MCF 10A (cell line): Measurements from ENCODE around the gene PLEK. TPM values are rescaled to one million over a fixed set of nuclear protein-coding genes. Genes with fewer than 3 reads are reported as not detected.

ENCODE experiments used
- BruUV-seq: library from RNA; stranded (reverse); fragments of 400-500 nt; replicated peaks from 2 replicates; lab custom pipeline; 2021; lab: Mats Ljungman, UMichigan
- CTCF ChIA-PET: fragments of 300-600 bp; sonication (Branson Sonifier 250); formaldehyde crosslinking; extraction: SDS; loops from one replicate; lab custom pipeline; 2021; ENCODE audit warnings: antibody characterized with exemption, inconsistent platforms; lab: Yijun Ruan, JAX
- POLR2A ChIA-PET: fragments of 300-600, 350-650 bp; sonication (Branson Sonifier 250); formaldehyde crosslinking; extraction: SDS; loops from one replicate; lab custom pipeline; 2020; ENCODE audit warnings: antibody characterized with exemption, inconsistent platforms; lab: Yijun Ruan, JAX
- DNase-seq: peaks from one replicate; pipeline ENCODE4 v3.0.0-alpha.2; 2018; ENCODE audit not compliant: unreplicated experiment
- H3K27ac Mint-ChIP-seq: one replicate; pipeline ENCODE4 v1.8.0; 2022; ENCODE audit warnings: mild to moderate bottlenecking, low read depth, mixed read lengths; ENCODE audit not compliant: unreplicated experiment
- H3K27me3 Mint-ChIP-seq: one replicate; pipeline ENCODE4 v1.8.0; 2022; ENCODE audit warnings: mixed read lengths; ENCODE audit not compliant: insufficient read depth, unreplicated experiment
- H3K36me3 Mint-ChIP-seq: one replicate; pipeline ENCODE4 v1.8.0; 2022; ENCODE audit warnings: mild to moderate bottlenecking, moderate library complexity, mixed read lengths; ENCODE audit not compliant: insufficient read depth, unreplicated experiment
- H3K4me1 Mint-ChIP-seq: one replicate; pipeline ENCODE4 v1.8.0; 2022; ENCODE audit warnings: mixed read lengths; ENCODE audit not compliant: insufficient read depth, unreplicated experiment
- H3K4me3 Mint-ChIP-seq: one replicate; pipeline ENCODE4 v1.8.0; 2022; ENCODE audit warnings: mild to moderate bottlenecking, moderate library complexity, mixed read lengths; ENCODE audit not compliant: unreplicated experiment
- H3K9me3 Mint-ChIP-seq: one replicate; pipeline ENCODE4 v1.8.0; 2022; ENCODE audit warnings: mixed read lengths; ENCODE audit not compliant: unreplicated experiment
- CTCF ChIP-seq: fragments of 200-600 bp; IDR thresholded peaks from one replicate; pipeline ENCODE4 v1.8.0; 2022; ENCODE audit warnings: antibody characterized with exemption, mild to moderate bottlenecking; ENCODE audit not compliant: unreplicated experiment
- intact Hi-C: fragments of 100-400 bp; cut with micrococcal nuclease; formaldehyde crosslinking; loops from 2 replicates; pipeline ENCODE4 v1.14.1; 2022
- total RNA-seq: library from RNA; stranded (reverse); gene quantifications from 2 replicates; pipeline ENCODE4 v1.2.3, GENCODE V29; 2022

PLEK gene
- total RNA-seq, 1 experiment from 2014 or later, result not detected

GRCh38 chr2:68413466-68413865 is 48.4 kb downstream of the PLEK start:
- Mint-ChIP-seq H3K27me3 (peaks cover 4% of the 10 kb centered on the region), H3K4me1 (no peaks in the 10 kb centered on the region), H3K36me3 (no peaks in the 10 kb centered on the region), H3K27ac (no peak overlapping the region), H3K9me3 (peaks cover 1% of the 10 kb centered on the region), H3K4me3 (no peak overlapping the region)
- POLR2A ChIA-PET, result no interaction called here
- CTCF ChIA-PET, result interaction anchor here (1.0 kb wide), 1 partner anchor 10 kb away, joined by 4 read pairs; no protein-coding TSS in a partner anchor
- BruUV-seq, result no TSS peak
- intact Hi-C loops, result no loop called here
- TF ChIP-seq CTCF, result no peak
- no peak for DNase-seq

DNA sequence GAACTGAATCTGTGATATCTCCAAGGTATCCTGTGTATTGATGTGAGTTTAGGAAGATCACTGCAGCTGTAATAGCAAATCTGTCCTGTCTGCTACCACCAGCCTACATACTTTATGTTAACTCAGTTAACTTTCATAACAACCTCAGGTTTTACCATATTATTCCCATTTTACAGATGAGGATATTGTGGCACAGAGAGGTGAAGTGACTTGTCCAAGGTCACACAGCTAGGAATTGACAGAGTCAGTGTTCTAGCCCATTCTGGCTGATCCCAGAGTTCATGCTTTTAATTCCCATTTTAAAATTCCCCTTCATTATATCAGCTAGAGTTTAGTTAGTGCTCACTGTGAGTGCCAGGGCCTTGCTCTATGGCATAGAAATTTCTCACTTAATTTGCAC is 49.4 kb downstream of the PLEK start:
- no peak overlapping the region for H3K4me3 Mint-ChIP-seq
- no peak for TF ChIP-seq CTCF
- no peaks in the 10 kb centered on the region for H3K4me1 Mint-ChIP-seq
- no peak for DNase-seq
- no TSS peak for BruUV-seq
- H3K27me3 Mint-ChIP-seq, result no peaks in the 10 kb centered on the region
- H3K9me3 Mint-ChIP-seq, result no peaks in the 10 kb centered on the region
- CTCF ChIA-PET, result interaction anchor here (0.6 kb wide), 3 partner anchors 109 to 1122 kb away, joined by 3 read pairs; no protein-coding TSS in a partner anchor
- POLR2A ChIA-PET, result interaction anchor here (0.6 to 1.2 kb wide), 2 partner anchors 12 to 13 kb away, joined by 3 read pairs; no protein-coding TSS in a partner anchor
- intact Hi-C loops, result no loop called here
- H3K27ac Mint-ChIP-seq, result no peak overlapping the region
- no peaks in the 10 kb centered on the region for H3K36me3 Mint-ChIP-seq

- no peak overlapping the region for H3K27ac Mint-ChIP-seq
- POLR2A ChIA-PET, result interaction anchor here (0.6 to 1.2 kb wide), 3 partner anchors 12 to 101 kb away, joined by 3 read pairs; no protein-coding TSS in a partner anchor
- no peaks in the 10 kb centered on the region for H3K4me1 Mint-ChIP-seq
- H3K36me3 Mint-ChIP-seq, result no peaks in the 10 kb centered on the region
- CTCF ChIA-PET, result interaction anchor here (0.6 kb wide), 2 partner anchors 109 to 1122 kb away, joined by 3 read pairs; no protein-coding TSS in a partner anchor
- intact Hi-C loops, result no loop called here
- no peak for DNase-seq
- H3K9me3 Mint-ChIP-seq, result no peaks in the 10 kb centered on the region
- TF ChIP-seq CTCF, result no peak
- no TSS peak for BruUV-seq
- no peaks in the 10 kb centered on the region for H3K27me3 Mint-ChIP-seq
- no peak overlapping the region for H3K4me3 Mint-ChIP-seq
Observed at GRCh38 chr2:68414876-68415275, 49.8 kb downstream of the PLEK start.

- no TSS peak for BruUV-seq
- ChIA-PET POLR2A (interaction anchor here (0.7 kb wide), 2 partner anchors 26 to 102 kb away, joined by 3 read pairs; no protein-coding TSS in a partner anchor), CTCF (no interaction called here)
- no peak overlapping the region for H3K4me3 Mint-ChIP-seq
- intact Hi-C loops, result no loop called here
- no peaks in the 10 kb centered on the region for H3K9me3 Mint-ChIP-seq
- H3K27me3 Mint-ChIP-seq, result no peaks in the 10 kb centered on the region
- DNase-seq, result no peak
- H3K27ac Mint-ChIP-seq, result no peak overlapping the region
- H3K36me3 Mint-ChIP-seq, result no peaks in the 10 kb centered on the region
- no peaks in the 10 kb centered on the region for H3K4me1 Mint-ChIP-seq
- no peak for TF ChIP-seq CTCF
Observed at GRCh38 chr2:68415521-68415920, 50.4 kb downstream of the PLEK start.
